A549 treated with GW870086 at 1 μM for 4 hours (cell line): ENCODE data around the gene SPINK9. TPM values are rescaled to one million over a fixed set of nuclear protein-coding genes. Genes with fewer than 3 reads are reported as not detected.

ENCODE experiments used
- total RNA-seq: library from RNA; stranded (reverse); fragments of 200-300 nt; extraction: Qiagen RNA extraction; gene quantifications from 5 replicates; pipeline ENCODE4 v1.2.3, GENCODE V29; 2022; ENCODE audit warnings: low read depth

Gene SPINK9, protein sequence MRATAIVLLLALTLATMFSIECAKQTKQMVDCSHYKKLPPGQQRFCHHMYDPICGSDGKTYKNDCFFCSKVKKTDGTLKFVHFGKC
- total RNA-seq, result not detected in 5 replicates

DNA sequence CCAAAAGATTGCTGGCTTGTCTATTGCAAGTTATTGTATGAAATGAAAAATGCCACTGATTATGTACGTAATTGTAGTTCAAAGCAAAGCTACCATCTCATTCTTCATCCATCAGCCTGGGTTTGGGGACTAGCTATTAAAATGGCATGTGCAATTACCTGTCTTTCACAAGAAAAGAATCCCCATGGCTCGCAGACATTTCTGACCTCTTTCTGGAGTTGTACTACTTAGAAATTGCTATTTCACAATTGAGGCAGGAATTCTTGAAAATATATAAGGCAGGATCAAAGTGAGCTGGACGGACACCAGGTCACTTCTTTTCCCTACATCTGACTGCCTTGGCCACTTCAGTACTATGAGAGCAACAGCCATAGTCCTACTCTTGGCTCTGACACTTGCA lies at the start of gene SPINK9:
Gene SPINK9 (plus strand): TSS at position 301 of the 400 bp plus-strand sequence. CDS start 55 bp downstream, at position 356.

DNA sequence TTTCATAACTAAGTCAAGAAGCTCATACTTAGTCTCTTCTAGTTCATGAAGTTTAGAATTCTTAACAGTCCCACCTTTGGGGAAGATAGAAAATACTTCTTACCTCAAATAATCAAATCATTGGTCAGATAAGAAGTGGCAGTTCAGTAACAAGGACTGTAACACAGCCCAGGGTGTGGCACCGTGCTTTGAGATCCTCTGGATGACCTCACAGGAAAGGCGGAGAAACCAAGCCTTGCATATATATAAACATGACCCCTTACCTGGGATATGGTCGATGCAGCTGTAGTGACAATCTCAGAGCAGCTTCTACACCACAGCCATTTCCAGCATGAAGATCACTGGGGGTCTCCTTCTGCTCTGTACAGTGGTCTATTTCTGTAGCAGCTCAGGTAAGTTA lies 23.2 kb upstream of the SPINK9 start, which contains the start of gene SPINK7:
Gene SPINK7 (plus strand): TSS at position 271 of the 400 bp plus-strand sequence. CDS start 61 bp downstream, at position 332.

DNA sequence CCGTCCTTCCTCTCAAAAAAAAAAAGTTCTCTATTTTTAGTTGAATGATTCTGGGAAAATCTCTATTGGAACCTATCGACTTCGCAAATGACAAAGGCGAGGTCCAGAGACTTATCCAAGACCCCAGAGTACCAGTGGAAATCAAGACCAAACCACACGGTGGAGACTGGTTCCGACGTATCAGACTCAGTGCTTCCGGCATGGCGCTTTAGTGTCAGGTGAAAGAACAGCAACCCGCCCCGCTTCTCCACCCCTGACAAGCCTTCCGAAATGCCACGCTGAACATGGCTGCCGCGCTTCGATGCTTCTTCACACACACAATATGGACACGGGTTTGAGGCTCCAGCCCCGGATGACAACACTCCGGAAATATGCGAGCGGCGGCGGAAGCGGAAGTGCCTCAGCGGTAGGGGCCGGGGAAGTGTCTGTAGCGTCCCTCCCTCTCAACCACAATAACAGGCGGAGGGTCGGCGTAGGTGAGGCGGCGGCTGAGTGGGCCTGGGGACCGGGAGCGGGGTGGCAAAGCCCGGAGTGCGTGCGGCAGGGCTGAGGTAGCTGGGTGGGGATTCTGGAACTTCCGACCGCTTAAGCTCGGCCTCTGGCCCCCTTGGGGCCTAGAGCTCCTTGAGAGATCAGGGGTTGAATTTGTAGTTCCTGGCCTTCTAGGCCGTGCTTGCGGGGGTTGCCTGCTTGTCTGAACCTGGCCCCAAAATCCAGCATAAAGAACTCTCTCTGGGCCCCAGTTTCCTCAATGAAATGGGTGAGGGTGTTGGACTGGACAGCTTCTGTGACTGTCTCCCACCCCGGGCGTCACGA lies 48.4 kb downstream of the SPINK9 start, which contains the start of gene FBXO38:
Gene FBXO38 (plus strand): TSS at position 395 of the 816 bp plus-strand sequence. CDS start 10,819 bp downstream, outside the sequence.

Other genes with a start within 250 kb of the SPINK9 start
- gene SPINK14, start 167.0 kb upstream of the SPINK9 start, total RNA-seq, result not detected in 5 replicates
- 0.49 to 0.87 TPM (median 0.64 TPM) in 3 of 5 replicates, not detected in the others for gene SPINK6, start 132.5 kb upstream of the SPINK9 start, total RNA-seq
- not detected in 5 replicates for gene MARCOL, start 97.0 kb upstream of the SPINK9 start, total RNA-seq
- not detected in 5 replicates for gene SPINK13, start 66.8 kb upstream of the SPINK9 start, total RNA-seq
- not detected in 5 replicates for gene SPINK7, start 23.1 kb upstream of the SPINK9 start, total RNA-seq
- gene FBXO38, start 48.4 kb downstream of the SPINK9 start, total RNA-seq, result 16.1 to 24.1 TPM (median 19.0 TPM) in 5 replicates